GM18873 (cell line): ENCODE data around the gene SLC43A2.
"Not testable (repeated sequence)": the region's sequence is repeated elsewhere in the genome, so short reads cannot be mapped to it uniquely, and the experiment has no call there.

Experiments used
- ATAC-seq: cut with Tn5 transposase; IDR thresholded peaks from one replicate; pipeline ENCODE4 v1.9.1; 2021; ENCODE audit warnings: mild to moderate bottlenecking, moderate library complexity, moderate number of reproducible peaks; ENCODE audit not compliant: unreplicated experiment, low FRiP score

Gene SLC43A2

GRCh38 chr17:1592751-1593629 is 35.6 kb downstream of the SLC43A2 start:
- ATAC-seq: peak; percentile 60

- no peak for ATAC-seq
Observed at GRCh38 chr17:1591474-1592090, 37.1 kb downstream of the SLC43A2 start.

- ATAC-seq: no peak
Observed at GRCh38 chr17:1590747-1591473, 37.7 kb downstream of the SLC43A2 start.

GRCh38 chr17:1590029-1590746 is 38.4 kb downstream of the SLC43A2 start:
- ATAC-seq: no peak

GRCh38 chr17:1588821-1589585 is 39.6 kb downstream of the SLC43A2 start:
- ATAC-seq: no peak

- ATAC-seq: no peak
Observed at GRCh38 chr17:1584167-1584566, 44.5 kb downstream of the SLC43A2 start.

GRCh38 chr17:1583556-1583955 is 45.1 kb downstream of the SLC43A2 start:
- ATAC-seq: no peak

GRCh38 chr17:1582374-1582773 is 46.3 kb downstream of the SLC43A2 start:
- ATAC-seq: no peak

GRCh38 chr17:1580979-1581676 is 47.5 kb downstream of the SLC43A2 start:
- no peak for ATAC-seq

- ATAC-seq: no peak
Observed at GRCh38 chr17:1578029-1578428, 50.6 kb downstream of the SLC43A2 start.

- no peak for ATAC-seq
Observed at GRCh38 chr17:1577583-1578013, 51.0 kb downstream of the SLC43A2 start.

- ATAC-seq: no peak
Observed at GRCh38 chr17:1577182-1577581, 51.5 kb downstream of the SLC43A2 start.

- ATAC-seq: no peak
Observed at GRCh38 chr17:1576500-1576899, 52.1 kb downstream of the SLC43A2 start.

GRCh38 chr17:1574697-1575471 is 53.8 kb downstream of the SLC43A2 start:
- ATAC-seq: no peak

GRCh38 chr17:1573932-1574696 is 54.5 kb downstream of the SLC43A2 start:
- no peak for ATAC-seq

- ATAC-seq: not testable (repeated sequence)
Observed at GRCh38 chr17:1572646-1573045, 56.0 kb downstream of the SLC43A2 start.

GRCh38 chr17:1571341-1571704 is 57.3 kb downstream of the SLC43A2 start:
- no peak for ATAC-seq
